Large intestine (tissue), 3 donors: Measurements from ENCODE around the gene GJA9. TPM values are rescaled to one million over a fixed set of nuclear protein-coding genes. Genes with fewer than 3 reads are reported as not detected.
A peak's percentile ranks its signal among the peaks of the same experiment; 100 is the strongest.
"Not testable (repeated sequence)": the region's sequence is repeated elsewhere in the genome, so short reads cannot be mapped to it uniquely, and the experiment has no call there.

Experiments used
- DNase-seq, 2 donors: peaks; one replicate each; pipeline versions ENCODE4 v3.0.0 to v3.0.0-alpha.2; 2013
- H3K27ac ChIP-seq: one replicate; pipeline ENCODE4 v1.5.1; 2013; ENCODE audit warnings: low read length
- H3K27me3 ChIP-seq: 2 replicates; pipeline ENCODE4 v1.6.1; 2013; ENCODE audit warnings: low read length; ENCODE audit not compliant: control insufficient read depth, insufficient read depth
- H3K36me3 ChIP-seq: 2 replicates; pipeline ENCODE4 v1.6.1; 2013; ENCODE audit warnings: low read length; ENCODE audit not compliant: control insufficient read depth, insufficient read depth
- H3K4me1 ChIP-seq: one replicate; pipeline ENCODE4 v1.6.1; 2013; ENCODE audit warnings: low read length; ENCODE audit not compliant: control insufficient read depth, insufficient read depth
- H3K4me3 ChIP-seq: one replicate; pipeline ENCODE4 v1.5.1; 2013; ENCODE audit warnings: low read length
- H3K9me3 ChIP-seq: one replicate; pipeline ENCODE4 v1.6.1; 2013; ENCODE audit warnings: mild to moderate bottlenecking, low read depth, low read length, moderate library complexity; ENCODE audit not compliant: control insufficient read depth
- WGBS: methylation state at CpG from one replicate; pipeline ENCODE4 v1.1.5; 2013; ENCODE audit warnings: low lambda C conversion rate; ENCODE audit not compliant: insufficient coverage; 5-methylcytosine and 5-hydroxymethylcytosine counted together
- polyA plus RNA-seq: library from polyadenylated mRNA; unstranded; fragments of 120-200 nt; gene quantifications from one replicate; pipeline ENCODE4 v1.2.1, GENCODE V29; 2013

GJA9 gene
- polyA plus RNA-seq, 1 donor: 0.42 TPM

DNA sequence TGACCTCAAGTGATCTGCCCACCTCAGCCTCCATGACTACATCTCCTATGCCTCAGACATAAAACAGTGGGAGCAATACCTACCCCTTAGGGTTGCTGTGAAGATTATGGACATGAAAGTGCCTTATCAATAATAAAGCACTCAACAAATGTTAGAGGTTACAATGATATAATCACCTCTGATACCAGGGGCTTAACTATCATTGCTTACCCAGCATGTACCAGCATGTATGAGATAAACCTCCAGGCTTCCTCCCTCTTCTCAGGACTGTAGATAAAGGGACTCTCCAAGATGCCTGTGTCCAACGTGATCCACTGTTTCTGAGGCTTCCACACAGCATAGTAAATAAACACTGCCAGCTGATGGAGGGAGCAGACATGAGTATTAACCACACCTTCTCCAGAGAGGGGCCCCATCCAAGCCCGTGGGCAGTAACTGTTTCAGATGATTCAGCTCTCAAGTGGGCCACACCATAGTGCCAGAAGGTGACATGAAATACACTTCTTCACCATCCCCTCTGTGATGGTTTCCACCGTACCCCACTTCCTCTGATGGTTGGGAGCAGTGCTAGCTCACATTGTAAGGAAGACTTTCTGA is 34.1 kb upstream of the GJA9 start:
- no peak for DNase-seq
- Histone ChIP-seq H3K4me1 (no peaks in the 10 kb centered on the region), H3K27ac (no peak overlapping the region), H3K27me3 (no peaks in the 10 kb centered on the region), H3K36me3 (no peaks in the 10 kb centered on the region), H3K4me3 (no peak overlapping the region), H3K9me3 (no peaks in the 10 kb centered on the region)
- WGBS: 80% methylated on average over 1 of the region's 3 CpGs

GRCh38 chr1:38914908-38915307 is 33.5 kb upstream of the GJA9 start:
- DNase-seq, H3K27ac ChIP-seq, H3K4me3 ChIP-seq, H3K9me3 ChIP-seq, H3K27me3 ChIP-seq, H3K4me1 ChIP-seq, H3K36me3 ChIP-seq: not testable (repeated sequence)
- no CpG with 5 or more reads among the region's 8 CpGs for WGBS

DNA sequence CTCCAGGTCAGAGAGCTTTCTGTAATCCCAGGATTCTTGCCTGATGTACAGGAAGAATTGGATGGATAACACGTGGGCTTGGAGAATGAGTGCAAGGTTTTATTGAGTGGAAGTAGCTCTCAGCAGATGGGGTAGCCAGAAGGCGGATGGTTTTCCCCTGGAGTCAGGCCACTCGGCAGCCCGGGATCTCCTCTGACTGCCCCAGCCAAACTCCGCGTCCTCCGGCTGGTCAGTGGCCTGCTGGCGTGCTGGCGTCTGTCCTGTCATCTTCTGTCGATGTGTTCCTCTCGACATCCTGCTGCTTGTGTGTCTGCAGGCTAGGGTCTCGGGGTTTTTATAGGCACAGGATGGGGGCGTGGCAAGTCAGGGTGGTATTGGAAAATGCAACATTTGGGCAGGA is 27.4 kb upstream of the GJA9 start:
- Histone ChIP-seq H3K36me3 (no peaks in the 10 kb centered on the region), H3K27me3 (no peaks in the 10 kb centered on the region), H3K4me3 (no peak overlapping the region), H3K9me3 (peaks cover 3% of the 10 kb centered on the region), H3K27ac (no peak overlapping the region), H3K4me1 (no peaks in the 10 kb centered on the region)
- no peak for DNase-seq
- no CpG with 5 or more reads among the region's 13 CpGs for WGBS

- WGBS: no CpG with 5 or more reads among the region's 2 CpGs
- Histone ChIP-seq H3K36me3 (no peaks in the 10 kb centered on the region), H3K9me3 (peaks cover 3% of the 10 kb centered on the region), H3K4me3 (no peak overlapping the region), H3K27ac (no peak overlapping the region), H3K4me1 (no peaks in the 10 kb centered on the region), H3K27me3 (no peaks in the 10 kb centered on the region)
- DNase-seq: no peak
These were observed 24.6 kb upstream of the GJA9 start for GRCh38 chr1:38905985-38906384.

DNA sequence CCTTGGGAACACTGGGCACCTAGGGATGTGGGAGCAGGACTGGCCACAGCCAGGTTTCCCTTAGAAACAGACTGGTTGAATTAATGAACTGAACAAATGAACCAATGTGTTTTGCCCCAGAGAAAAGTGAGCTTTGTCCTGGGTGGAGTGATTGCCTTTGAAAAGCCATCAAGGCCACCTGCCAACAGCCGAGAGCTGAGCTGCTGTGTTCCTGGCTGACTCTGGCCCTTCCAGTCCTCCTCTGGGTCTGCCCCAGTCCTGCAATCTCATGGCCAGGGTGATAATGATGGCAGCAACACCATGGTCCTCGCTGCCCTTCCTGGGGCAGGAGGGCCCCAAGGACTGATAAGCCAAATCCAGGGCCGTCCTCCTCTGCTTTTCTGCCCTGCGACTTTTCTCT is 18.2 kb upstream of the GJA9 start:
- no CpG with 5 or more reads among the region's 4 CpGs for WGBS
- peak; percentile 26 to 52 for DNase-seq
- H3K4me3 ChIP-seq: no peak overlapping the region

GRCh38 chr1:38898653-38899230 is 17.4 kb upstream of the GJA9 start:
- no peak for DNase-seq
- Histone ChIP-seq H3K36me3 (no peaks in the 10 kb centered on the region), H3K9me3 (no peaks in the 10 kb centered on the region), H3K4me1 (peaks cover 3% of the 10 kb centered on the region), H3K27me3 (no peaks in the 10 kb centered on the region), H3K27ac (no peak overlapping the region), H3K4me3 (no peak overlapping the region)

More for the DNA sequence above, 18.2 kb upstream of the GJA9 start:
- no peak overlapping the region for H3K27ac ChIP-seq
- no peaks in the 10 kb centered on the region for H3K9me3 ChIP-seq
- no peaks in the 10 kb centered on the region for H3K27me3 ChIP-seq
- H3K4me1 ChIP-seq: peaks cover 3% of the 10 kb centered on the region
- H3K36me3 ChIP-seq: no peaks in the 10 kb centered on the region

- no CpG with 5 or more reads among the region's 2 CpGs for WGBS
- Histone ChIP-seq H3K4me3 (no peak overlapping the region), H3K36me3 (no peaks in the 10 kb centered on the region)
These were observed 14.8 kb upstream of the GJA9 start for GRCh38 chr1:38896169-38896568.

DNA sequence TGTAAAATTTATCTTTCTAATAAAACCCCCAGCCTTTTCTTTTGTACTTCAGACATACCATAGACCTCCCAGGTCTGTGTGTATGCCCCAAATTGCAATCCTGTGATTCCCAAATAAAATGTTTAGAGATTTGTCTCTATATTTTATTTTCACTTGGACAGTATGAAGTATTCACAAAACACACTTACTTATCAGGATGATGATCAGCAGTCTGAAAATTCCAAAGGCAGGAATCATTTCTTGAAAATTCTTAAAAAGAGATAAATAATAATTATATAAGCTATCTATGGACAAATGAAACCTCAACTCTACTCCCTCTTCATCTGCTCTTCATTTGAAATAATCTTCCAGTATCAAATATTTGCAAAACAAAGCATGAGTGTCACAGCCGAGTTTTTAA is 11.6 kb upstream of the GJA9 start:
- no peaks in the 10 kb centered on the region for H3K36me3 ChIP-seq
- DNase-seq: no peak
- no peak overlapping the region for H3K27ac ChIP-seq
- no peaks in the 10 kb centered on the region for H3K4me1 ChIP-seq
- no CpG with 5 or more reads among the region's 1 CpG for WGBS
- H3K27me3 ChIP-seq: no peaks in the 10 kb centered on the region
- no peak overlapping the region for H3K4me3 ChIP-seq
- no peaks in the 10 kb centered on the region for H3K9me3 ChIP-seq

More at GRCh38 chr1:38896169-38896568, 14.8 kb upstream of the GJA9 start:
- Histone ChIP-seq H3K27ac (no peak overlapping the region), H3K27me3 (no peaks in the 10 kb centered on the region), H3K9me3 (no peaks in the 10 kb centered on the region), H3K4me1 (peaks cover 3% of the 10 kb centered on the region)
- DNase-seq: no peak

DNA sequence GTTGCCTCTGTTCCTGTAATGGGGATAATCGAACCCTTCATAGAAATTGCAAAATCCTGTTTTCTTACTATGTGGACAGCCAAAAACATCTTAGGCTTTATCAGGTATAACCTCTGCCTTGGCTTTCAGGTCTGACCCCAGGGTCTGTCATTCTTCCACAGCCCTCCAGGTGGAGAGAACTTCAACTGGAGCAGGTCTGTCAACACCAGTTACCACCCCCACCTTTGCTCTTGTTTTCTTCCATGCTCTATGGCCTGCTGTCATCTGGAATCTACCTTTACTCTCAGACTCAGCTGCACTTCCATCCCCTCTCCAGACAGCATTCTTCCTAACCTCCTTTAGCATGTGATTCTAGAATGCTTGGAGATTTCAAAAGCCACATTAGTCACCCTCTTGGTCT is 10.4 kb upstream of the GJA9 start:
- Histone ChIP-seq H3K27ac (no peak overlapping the region), H3K9me3 (no peaks in the 10 kb centered on the region), H3K27me3 (no peaks in the 10 kb centered on the region), H3K36me3 (no peaks in the 10 kb centered on the region), H3K4me1 (no peaks in the 10 kb centered on the region), H3K4me3 (no peak overlapping the region)
- no peak for DNase-seq
- no CpG with 5 or more reads among the region's 1 CpG for WGBS

GRCh38 chr1:38889589-38889988 is 8.2 kb upstream of the GJA9 start:
- H3K27ac ChIP-seq: no peak overlapping the region
- H3K9me3 ChIP-seq: no peaks in the 10 kb centered on the region
- DNase-seq: no peak
- no peaks in the 10 kb centered on the region for H3K36me3 ChIP-seq
- no peak overlapping the region for H3K4me3 ChIP-seq
- no peaks in the 10 kb centered on the region for H3K27me3 ChIP-seq
- WGBS: 78% methylated on average over 1 of the region's 5 CpGs
- H3K4me1 ChIP-seq: no peaks in the 10 kb centered on the region
